Neutrophil (primary cell): ENCODE results near the gene TMC2.

Experiments
- H3K27ac ChIP-seq: fragments of 200-600 bp; sonication (generic); 2 replicates; pipeline ENCODE4 v1.5.1; 2016; ENCODE audit warnings: mild to moderate bottlenecking, moderate library complexity
- H3K27me3 ChIP-seq: fragments of 200-600 bp; sonication (generic); 2 replicates; pipeline ENCODE4 v1.6.0; 2016; ENCODE audit warnings: mild to moderate bottlenecking
- H3K36me3 ChIP-seq: fragments of 200-600 bp; sonication (generic); 2 replicates; pipeline ENCODE4 v1.5.1; 2017
- H3K4me1 ChIP-seq, 2 experiments: fragments of 200-600 bp in 1 of 2; sonication (generic) in 1 of 2; 1 replicate in 1 of 2; 2 replicates in 1 of 2; pipeline versions ENCODE4 v1.5.1 to v1.6.1; 2013 to 2016; ENCODE audit warnings: low read depth in 1 of 2, low read length in 1 of 2, mild to moderate bottlenecking in 1 of 2, moderate library complexity in 1 of 2; ENCODE audit not compliant: control insufficient read depth in 1 of 2, insufficient read depth in 1 of 2
- H3K4me3 ChIP-seq, 2 experiments: fragments of 200-600 bp in 1 of 2; sonication (generic) in 1 of 2; 1 replicate in 1 of 2; 2 replicates in 1 of 2; pipeline ENCODE4 v1.5.1; 2013 to 2016; ENCODE audit warnings: low read depth in 1 of 2, low read length in 1 of 2, mild to moderate bottlenecking in 1 of 2, moderate library complexity in 1 of 2
- H3K9me3 ChIP-seq: fragments of 200-600 bp; sonication (generic); 2 replicates; pipeline ENCODE4 v1.5.1; 2016
- CTCF ChIP-seq: fragments of 200-600 bp; sonication (generic); IDR thresholded peaks from 2 replicates; pipeline ENCODE4 v1.5.1; 2016; ENCODE audit warnings: antibody characterized with exemption

TMC2 gene

GRCh38 chr20:2575682-2576081 is 39.3 kb downstream of the TMC2 start:
- H3K27ac ChIP-seq: no peak overlapping the region
- TF ChIP-seq CTCF: no peak

DNA sequence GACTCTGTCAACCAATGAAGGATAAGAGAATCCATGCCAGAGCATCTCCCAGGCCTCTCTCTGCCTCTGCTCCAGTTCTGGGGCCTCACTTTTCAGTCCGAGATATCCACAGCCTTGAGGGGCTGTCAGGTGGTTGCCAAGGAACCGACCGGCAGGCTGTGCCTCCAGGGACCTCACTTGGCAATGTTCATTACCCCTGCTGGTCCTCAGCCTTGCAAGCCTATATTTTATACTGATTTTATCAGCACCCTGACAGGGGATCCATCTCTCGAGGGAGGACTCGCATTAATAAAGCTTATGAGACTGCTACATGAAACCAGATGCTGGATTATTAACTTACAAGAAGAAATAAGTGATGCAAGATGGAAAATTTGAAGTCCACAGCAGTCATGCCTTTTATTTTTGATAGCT is 39.9 kb downstream of the TMC2 start:
- no peaks in the 10 kb centered on the region for H3K9me3 ChIP-seq
- TF ChIP-seq CTCF: no peak
- no peaks in the 10 kb centered on the region for H3K4me1 ChIP-seq
- H3K27ac ChIP-seq: no peak overlapping the region
- no peaks in the 10 kb centered on the region for H3K36me3 ChIP-seq
- peaks cover 70% of the 10 kb centered on the region for H3K27me3 ChIP-seq
- no peak overlapping the region for H3K4me3 ChIP-seq

More at GRCh38 chr20:2575682-2576081, 39.3 kb downstream of the TMC2 start:
- Histone ChIP-seq H3K9me3 (no peaks in the 10 kb centered on the region), H3K4me3 (no peak overlapping the region), H3K36me3 (no peaks in the 10 kb centered on the region), H3K27me3 (peaks cover 68% of the 10 kb centered on the region), H3K4me1 (no peaks in the 10 kb centered on the region)

- no peak overlapping the region for H3K4me3 ChIP-seq
- peaks cover 81% of the 10 kb centered on the region for H3K27me3 ChIP-seq
- H3K4me1 ChIP-seq: no peaks in the 10 kb centered on the region
Observed at GRCh38 chr20:2578475-2579192, 42.3 kb downstream of the TMC2 start.

DNA sequence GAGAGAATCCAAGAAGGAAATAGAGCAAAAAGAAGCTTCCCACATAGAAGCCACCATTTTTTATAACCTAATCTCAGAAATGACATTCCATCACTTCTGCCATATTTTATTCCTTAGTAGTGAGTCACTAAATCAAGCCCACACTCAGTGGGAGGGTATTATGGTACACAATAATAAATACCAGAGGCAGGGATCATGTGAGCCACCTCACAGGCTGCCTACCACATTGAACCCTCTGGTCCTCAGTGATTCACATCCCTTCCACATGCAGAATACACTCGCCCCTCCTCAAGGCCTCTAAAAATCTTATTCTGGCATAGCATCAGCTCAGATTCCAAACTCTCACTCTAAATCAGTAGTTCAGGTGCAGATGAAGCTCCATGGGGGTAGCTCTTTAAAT is 49.4 kb downstream of the TMC2 start:
- no peak overlapping the region for H3K27ac ChIP-seq
- no peak overlapping the region for H3K4me3 ChIP-seq
- H3K9me3 ChIP-seq: no peaks in the 10 kb centered on the region
- TF ChIP-seq CTCF: no peak
- H3K36me3 ChIP-seq: no peaks in the 10 kb centered on the region
- peaks cover 79% of the 10 kb centered on the region for H3K27me3 ChIP-seq
- no peaks in the 10 kb centered on the region for H3K4me1 ChIP-seq

More at GRCh38 chr20:2578475-2579192, 42.3 kb downstream of the TMC2 start:
- H3K36me3 ChIP-seq: no peaks in the 10 kb centered on the region
- H3K9me3 ChIP-seq: no peaks in the 10 kb centered on the region
- no peak for TF ChIP-seq CTCF
- H3K27ac ChIP-seq: no peak overlapping the region

GRCh38 chr20:2593756-2594155 is 57.4 kb downstream of the TMC2 start:
- Histone ChIP-seq H3K27ac (no peak overlapping the region), H3K4me3 (no peak overlapping the region), H3K36me3 (no peaks in the 10 kb centered on the region), H3K4me1 (no peaks in the 10 kb centered on the region), H3K9me3 (no peaks in the 10 kb centered on the region), H3K27me3 (peaks cover 68% of the 10 kb centered on the region)
- no peak for TF ChIP-seq CTCF
